Duodenal mucosa (tissue), 2 donors: Measurements from ENCODE around the gene FIS1.

Experiments
- H3K27ac ChIP-seq: one replicate; pipeline ENCODE4 v1.7.0; 2013; ENCODE audit warnings: low read depth, low read length
- H3K27me3 ChIP-seq, 2 donors: one replicate each; pipeline ENCODE4 v1.7.0; 2013; ENCODE audit warnings: low read length in 2 of 2, control low read depth in 1 of 2; ENCODE audit not compliant: insufficient read depth in 2 of 2, control insufficient read depth in 1 of 2
- H3K36me3 ChIP-seq, 2 donors: one replicate each; pipeline ENCODE4 v1.7.0; 2013; ENCODE audit warnings: low read length in 2 of 2, control low read depth in 1 of 2; ENCODE audit not compliant: insufficient read depth in 2 of 2, control insufficient read depth in 1 of 2
- H3K4me1 ChIP-seq, 2 donors: one replicate each; pipeline ENCODE4 v1.7.0; 2013; ENCODE audit warnings: low read length in 2 of 2, control low read depth in 1 of 2; ENCODE audit not compliant: insufficient read depth in 2 of 2, control insufficient read depth in 1 of 2
- H3K4me3 ChIP-seq, 2 donors: one replicate each; pipeline ENCODE4 v1.7.0; 2013; ENCODE audit warnings: low read length in 2 of 2, low read depth in 1 of 2
- H3K9ac ChIP-seq, 2 donors: one replicate each; pipeline ENCODE4 v1.7.0; 2013; ENCODE audit warnings: low read length in 2 of 2, low read depth in 1 of 2
- H3K9me3 ChIP-seq, 2 donors: one replicate each; pipeline ENCODE4 v1.7.0; 2013; ENCODE audit warnings: low read length in 2 of 2, control low read depth in 1 of 2; ENCODE audit not compliant: control insufficient read depth in 1 of 2

FIS1 gene

DNA sequence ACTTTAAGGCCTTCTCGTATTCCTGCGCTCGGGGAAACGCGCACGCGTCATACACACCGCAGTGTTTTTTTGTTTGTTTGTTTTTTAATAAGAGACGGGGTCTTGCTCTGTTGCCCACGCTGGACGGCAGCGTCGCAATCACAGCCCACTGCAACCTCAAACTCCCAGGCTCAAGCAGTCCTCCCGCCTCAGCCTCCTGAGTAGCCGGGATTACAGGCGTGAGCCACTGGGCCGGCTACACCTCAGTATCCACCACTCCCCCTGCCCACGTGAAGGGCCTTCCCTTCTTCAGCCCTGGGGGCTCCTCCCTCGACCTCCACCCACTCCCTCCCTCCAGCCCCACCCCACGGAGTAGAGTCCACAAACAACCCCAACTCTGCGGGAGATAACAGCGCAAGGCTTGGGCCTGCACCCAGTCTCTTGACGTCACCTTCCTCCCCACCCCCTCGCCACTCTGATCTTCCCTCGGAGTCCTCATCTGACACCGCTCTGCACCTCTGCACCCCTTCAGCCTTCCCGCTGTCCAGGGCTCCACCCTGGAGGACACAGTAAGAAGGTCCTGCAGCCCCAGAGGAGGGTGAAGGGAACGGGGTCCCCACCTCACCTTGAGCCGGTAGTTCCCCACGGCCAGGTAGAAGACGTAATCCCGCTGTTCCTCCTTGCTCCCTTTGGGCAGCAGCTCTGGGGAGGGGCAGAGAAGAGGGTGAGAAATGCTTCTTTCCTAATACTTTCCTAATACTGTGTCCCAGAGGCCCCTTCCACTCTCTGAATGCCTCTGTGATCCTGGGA, 4.5 kb downstream of the FIS1 start:
- Histone ChIP-seq H3K27me3 (no peaks in the 10 kb centered on the region), H3K27ac (peak overlapping the region; percentile 98)

DNA sequence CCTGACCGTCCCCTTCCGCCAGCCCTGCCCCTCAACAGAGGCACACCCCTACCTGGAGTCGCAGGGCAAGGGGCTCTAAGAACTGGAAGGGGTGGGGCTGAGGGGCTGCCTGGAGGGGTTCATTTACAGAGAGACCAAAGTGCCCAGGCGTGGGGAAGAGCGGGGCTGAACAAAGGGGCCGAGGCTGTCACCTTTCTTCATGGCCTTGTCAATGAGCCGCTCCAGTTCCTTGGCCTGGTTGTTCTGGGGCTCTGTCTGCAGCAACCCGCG, 5.0 kb downstream of the FIS1 start:
- Histone ChIP-seq H3K9ac (peak overlapping the region; percentile 94 to 99), H3K27ac (peak overlapping the region; percentile 92), H3K9me3 (no peaks in the 10 kb centered on the region), H3K4me3 (peak overlapping the region; percentile 72 to 79), H3K4me1 (peaks cover 22 to 27% of the 10 kb centered on the region in 2 donors), H3K27me3 (no peaks in the 10 kb centered on the region), H3K36me3 (peaks cover 10 to 19% of the 10 kb centered on the region in 2 donors)

More for the DNA sequence above, 4.5 kb downstream of the FIS1 start:
- Histone ChIP-seq H3K36me3 (peaks cover 10 to 19% of the 10 kb centered on the region in 2 donors), H3K9me3 (no peaks in the 10 kb centered on the region), H3K4me1 (peaks cover 23 to 27% of the 10 kb centered on the region in 2 donors), H3K4me3 (peak overlapping the region; percentile 72 to 79), H3K9ac (peak overlapping the region; percentile 97 to 99)

DNA sequence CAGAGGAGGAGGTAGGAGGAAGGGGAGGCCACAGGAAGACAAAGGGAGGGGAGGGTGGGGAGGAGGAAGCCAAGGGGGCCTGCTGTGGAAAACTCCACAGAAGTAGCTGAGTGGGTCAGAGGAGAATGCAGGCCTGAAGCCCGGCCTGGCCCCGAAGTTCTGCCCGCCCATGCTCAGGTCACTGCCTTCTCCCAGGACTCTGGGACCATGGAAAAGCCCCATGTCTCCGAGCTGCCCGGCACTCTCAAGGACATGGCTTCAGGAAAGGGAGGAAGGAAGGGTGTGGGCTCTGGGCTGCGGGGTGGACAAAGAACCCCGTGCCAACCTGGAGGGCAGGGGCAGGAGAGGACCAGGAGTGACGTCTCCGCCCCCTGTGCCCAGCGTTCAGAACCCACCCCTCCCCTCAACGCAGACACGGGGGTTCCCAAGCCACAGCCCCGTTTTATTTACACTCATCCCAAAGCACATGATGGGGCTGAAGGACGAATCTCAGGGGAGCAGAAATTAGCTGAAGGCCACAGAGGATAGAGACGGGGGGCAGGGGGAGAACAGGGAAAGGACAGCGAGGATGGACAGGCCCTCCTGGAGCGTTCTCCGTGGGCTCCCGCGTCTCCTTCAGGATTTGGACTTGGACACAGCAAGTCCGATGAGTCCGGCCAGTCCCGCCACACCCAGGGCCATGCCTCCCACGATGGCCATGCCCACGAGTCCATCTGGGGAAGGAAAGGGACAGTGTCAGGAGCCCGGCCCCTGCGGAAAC, 5.5 kb downstream of the FIS1 start:
- Histone ChIP-seq H3K9me3 (no peaks in the 10 kb centered on the region), H3K27me3 (no peaks in the 10 kb centered on the region), H3K27ac (peak overlapping the region; percentile 92), H3K36me3 (peaks cover 10 to 19% of the 10 kb centered on the region in 2 donors), H3K4me1 (peaks cover 22 to 27% of the 10 kb centered on the region in 2 donors), H3K4me3 (peak overlapping the region; percentile 72 to 79), H3K9ac (peak overlapping the region; percentile 94 to 99)

DNA sequence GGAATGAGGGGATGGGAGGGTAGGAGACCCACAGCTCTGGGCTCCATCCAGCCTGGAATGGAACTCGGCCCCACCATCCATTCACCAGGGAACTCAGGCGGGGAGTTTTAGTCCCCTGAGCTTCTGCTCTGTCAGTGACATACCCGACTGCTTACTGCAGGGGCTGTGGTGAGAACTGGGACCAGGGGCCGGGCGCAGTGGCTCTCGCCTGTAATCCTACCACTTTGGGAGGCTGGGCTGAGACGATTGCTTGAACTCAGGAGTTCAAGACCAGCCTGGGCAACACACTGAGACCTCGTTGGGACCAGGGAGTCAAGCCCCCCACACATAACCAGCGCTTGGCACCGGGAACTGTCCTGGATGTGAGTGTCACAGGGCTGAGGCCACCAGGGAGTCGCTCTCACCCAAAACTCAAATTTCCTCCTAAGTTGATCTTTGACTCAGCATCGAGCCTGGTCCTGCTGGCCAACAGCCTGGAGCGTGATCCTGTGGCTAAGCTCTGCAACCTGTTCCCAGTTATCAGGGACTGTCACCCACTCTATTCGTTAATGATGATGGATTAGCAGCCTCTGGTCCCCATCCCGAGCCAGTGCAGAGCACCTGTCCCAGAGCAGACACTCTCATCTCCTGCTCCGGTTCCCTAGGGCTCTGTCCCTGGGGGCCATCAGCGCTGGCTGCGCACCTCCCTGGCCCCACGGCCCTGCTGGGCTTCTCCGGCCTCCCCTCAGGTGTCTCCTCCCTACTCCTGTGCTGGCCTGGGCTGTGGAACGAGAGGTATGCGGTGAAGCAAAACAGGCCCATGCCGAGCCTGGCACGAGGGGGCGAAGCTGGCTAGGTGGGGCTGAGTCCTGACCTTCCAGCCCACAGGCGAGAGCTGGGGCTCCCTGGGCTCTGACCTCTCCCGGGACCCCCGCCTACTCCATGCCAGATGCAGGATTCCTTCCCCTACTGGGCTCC, 6.4 kb downstream of the FIS1 start:
- H3K27ac ChIP-seq, result peak overlapping the region; percentile 92
- H3K9me3 ChIP-seq, result no peaks in the 10 kb centered on the region
- H3K27me3 ChIP-seq, result no peaks in the 10 kb centered on the region
- H3K4me3 ChIP-seq, result peak overlapping the region; percentile 72 to 79
- H3K4me1 ChIP-seq, result peaks cover 16 to 22% of the 10 kb centered on the region in 2 donors
- peak overlapping the region; percentile 94 to 99 for H3K9ac ChIP-seq
- H3K36me3 ChIP-seq, result peaks cover 10 to 19% of the 10 kb centered on the region in 2 donors

DNA sequence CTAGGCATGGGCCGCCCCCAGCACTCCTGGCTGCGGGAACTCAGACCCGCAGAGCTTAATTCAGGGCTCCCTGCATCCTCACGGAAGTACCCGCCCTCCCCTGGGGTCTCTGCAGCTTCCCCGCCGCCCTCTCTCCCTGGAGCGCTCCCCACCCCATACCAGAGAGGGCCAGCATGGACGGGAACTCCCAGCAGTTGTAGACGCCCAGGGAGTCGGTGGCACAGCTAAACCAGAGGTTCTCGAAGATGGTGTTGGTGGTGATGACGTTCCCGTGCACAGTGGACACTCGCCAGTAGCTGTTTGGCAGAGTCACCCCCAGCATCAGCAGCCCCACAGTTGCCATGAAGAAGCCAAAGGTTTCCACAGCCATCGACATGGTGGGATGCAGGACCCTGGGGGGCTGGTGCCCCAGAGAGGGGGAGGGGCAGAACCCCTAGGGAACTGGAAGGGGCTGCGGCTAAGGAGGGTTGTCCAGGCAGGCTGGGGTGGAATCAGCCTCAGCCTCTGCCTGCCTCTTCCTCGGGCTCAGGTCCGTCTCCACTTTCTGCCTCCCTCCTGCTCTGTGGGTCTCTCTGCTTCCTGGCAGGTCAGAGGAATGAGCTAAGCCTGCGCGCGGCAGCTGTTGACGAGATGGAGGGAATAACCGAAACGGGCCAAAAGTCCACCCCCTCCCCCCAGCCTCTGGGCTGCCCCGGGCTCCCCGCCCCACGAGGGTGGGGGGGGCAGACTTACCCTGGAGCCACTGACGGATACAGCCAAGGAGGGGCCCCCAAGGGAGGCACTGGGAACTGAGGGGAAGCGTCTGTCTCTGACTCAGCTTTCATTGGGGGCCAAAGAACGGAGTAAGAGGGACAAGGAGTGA, 7.4 kb downstream of the FIS1 start, which contains the start of gene CLDN15:
TSS of gene CLDN15 (minus strand) at position 597 of the 862 bp plus-strand sequence. CDS start at position 376, 221 bp downstream.
- Histone ChIP-seq H3K4me3 (peak within 1 kb of the TSS; percentile 79 to 90), H3K9ac (peak within 1 kb of the TSS; percentile 97 to 99), H3K27ac (peak within 1 kb of the TSS; percentile 96), H3K36me3 (peaks cover 10 to 19% of the 10 kb centered on the region in 2 donors), H3K27me3 (no peaks in the 10 kb centered on the region), H3K4me1 (peaks cover 17 to 24% of the 10 kb centered on the region in 2 donors), H3K9me3 (no peaks in the 10 kb centered on the region)

DNA sequence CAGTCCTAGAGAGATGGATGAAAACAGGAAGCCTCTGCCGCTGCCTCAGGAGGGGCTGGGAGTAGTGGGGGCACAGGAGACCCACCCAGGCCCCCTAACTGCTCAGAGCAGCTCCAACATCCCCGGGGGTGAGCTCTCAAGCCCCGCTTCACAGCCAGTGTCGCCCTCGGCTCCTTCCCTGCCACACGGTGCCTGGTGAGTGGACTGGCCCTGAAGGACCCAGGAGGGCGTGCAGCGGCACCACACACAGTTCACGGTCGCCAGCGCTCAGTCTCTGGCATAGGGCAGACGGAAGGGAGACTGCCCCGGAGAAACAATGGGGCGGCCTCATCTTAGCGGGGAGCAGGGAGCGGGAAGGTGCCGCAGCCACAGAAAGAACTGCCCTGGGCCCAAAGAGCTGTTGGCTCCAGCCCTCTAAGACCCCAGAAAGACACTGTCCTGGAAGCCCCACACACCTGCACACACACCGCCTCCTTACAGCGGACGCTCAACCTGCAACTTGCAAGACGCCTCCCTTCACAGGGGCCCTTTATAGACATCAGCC, 8.5 kb downstream of the FIS1 start:
- H3K9me3 ChIP-seq, result no peaks in the 10 kb centered on the region
- H3K27me3 ChIP-seq, result no peaks in the 10 kb centered on the region
- H3K4me3 ChIP-seq, result peak overlapping the region; percentile 79 to 90
- H3K9ac ChIP-seq, result peak overlapping the region; percentile 97 to 99
- peaks cover 10 to 19% of the 10 kb centered on the region in 2 donors for H3K36me3 ChIP-seq
- peaks cover 19 to 28% of the 10 kb centered on the region in 2 donors for H3K4me1 ChIP-seq
- peak overlapping the region; percentile 96 for H3K27ac ChIP-seq

DNA sequence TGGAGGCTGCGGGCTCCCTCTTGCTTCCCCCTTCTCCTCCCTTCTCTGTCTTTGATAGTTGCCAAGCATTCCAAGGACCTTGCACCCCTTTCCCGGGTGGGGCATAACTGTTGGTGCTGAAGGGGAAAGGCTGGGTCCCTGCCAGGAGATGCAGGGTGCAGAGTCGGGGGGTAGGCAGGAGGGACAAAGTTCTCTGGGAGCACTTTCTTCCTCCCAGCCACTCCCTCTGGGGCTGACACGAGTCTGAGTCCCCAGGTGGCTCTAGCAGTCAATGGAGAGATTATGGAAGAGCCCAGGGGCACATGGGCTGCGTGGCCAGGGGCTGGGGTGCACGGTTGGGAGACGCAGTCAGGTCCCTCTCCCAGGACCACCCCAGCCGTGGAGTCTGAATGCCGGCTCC, 9.4 kb downstream of the FIS1 start:
- H3K27ac ChIP-seq, result peak overlapping the region; percentile 96
- peaks cover 23% of the 10 kb centered on the region in 2 donors for H3K4me1 ChIP-seq
- no peaks in the 10 kb centered on the region for H3K27me3 ChIP-seq
- H3K4me3 ChIP-seq, result peak overlapping the region; percentile 79 to 90
- peak overlapping the region; percentile 97 to 99 for H3K9ac ChIP-seq
- no peaks in the 10 kb centered on the region for H3K9me3 ChIP-seq
- H3K36me3 ChIP-seq, result peaks cover 10 to 19% of the 10 kb centered on the region in 2 donors

DNA sequence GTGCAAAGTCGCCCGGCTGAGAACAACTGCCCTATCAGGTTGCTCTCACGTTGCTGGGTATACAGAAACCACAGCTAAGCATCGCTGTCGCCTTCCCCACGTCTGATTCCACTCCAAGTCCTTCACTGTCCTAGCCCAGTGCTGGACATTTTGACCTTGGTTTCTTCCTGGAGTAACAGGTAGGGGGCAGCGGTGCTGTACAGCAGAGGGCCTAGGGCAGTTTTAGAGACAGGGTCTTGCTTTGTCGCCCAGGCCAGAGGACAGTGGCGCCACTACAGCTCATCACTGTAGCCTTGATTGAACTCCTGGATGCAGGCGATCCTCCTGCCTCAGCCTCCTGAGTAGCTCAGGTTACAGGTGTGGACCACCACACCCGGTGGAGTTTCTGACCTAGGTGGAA, 9.8 kb downstream of the FIS1 start:
- H3K9me3 ChIP-seq, result no peaks in the 10 kb centered on the region
- H3K4me1 ChIP-seq, result peaks cover 22 to 26% of the 10 kb centered on the region in 2 donors
- H3K4me3 ChIP-seq, result peak overlapping the region; percentile 79 to 90
- H3K27ac ChIP-seq, result peak overlapping the region; percentile 88
- no peaks in the 10 kb centered on the region for H3K27me3 ChIP-seq
- peak overlapping the region; percentile 97 to 99 for H3K9ac ChIP-seq
- H3K36me3 ChIP-seq, result peaks cover 10 to 19% of the 10 kb centered on the region in 2 donors

DNA sequence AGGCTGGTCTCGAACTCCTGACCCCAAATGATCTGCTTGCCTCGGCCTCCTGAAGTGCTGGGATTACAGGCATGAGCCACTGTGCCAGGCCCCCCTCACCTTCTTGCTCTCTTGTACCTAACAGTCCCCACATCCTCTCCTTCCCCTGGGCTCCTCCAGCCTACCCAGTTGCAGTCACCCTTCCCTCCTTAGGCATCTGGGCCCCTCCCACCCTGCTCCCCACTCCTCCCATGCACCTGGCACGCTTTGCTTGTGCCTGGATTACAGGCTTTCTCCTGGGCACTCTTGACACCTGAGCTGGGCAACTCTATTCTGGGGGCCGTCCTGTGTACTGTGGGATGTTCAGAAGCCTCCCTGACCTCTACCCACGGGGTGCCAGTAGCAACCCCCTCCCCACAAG, 10.2 kb downstream of the FIS1 start:
- peak overlapping the region; percentile 79 to 90 for H3K4me3 ChIP-seq
- H3K27ac ChIP-seq, result peak overlapping the region; percentile 88
- H3K9ac ChIP-seq, result peak overlapping the region; percentile 97 to 99
- peaks cover 10 to 15% of the 10 kb centered on the region in 2 donors for H3K36me3 ChIP-seq
- no peaks in the 10 kb centered on the region for H3K27me3 ChIP-seq
- peaks cover 22 to 26% of the 10 kb centered on the region in 2 donors for H3K4me1 ChIP-seq
- no peaks in the 10 kb centered on the region for H3K9me3 ChIP-seq
